GM18951 (cell line): ENCODE data around the gene GART.
"Not testable (repeated sequence)": the region's sequence is repeated elsewhere in the genome, so short reads cannot be mapped to it uniquely, and the experiment has no call there.

ENCODE experiments used
- POLR2A ChIP-seq: IDR thresholded peaks from 4 replicates; pipeline ENCODE4 v1.6.1; 2011; ENCODE audit warnings: mild to moderate bottlenecking; ENCODE audit not compliant: insufficient read length, insufficient read depth; ENCODE audit errors: extremely low read depth
- in situ Hi-C: fragments of 300-500 bp; cut with MboI; formaldehyde crosslinking; loops from one replicate; pipeline ENCODE4 v1.12.0; 2022; ENCODE audit warnings: low sequenced_read_pairs, mixed read lengths, inconsistent platforms; ENCODE audit not compliant: unreplicated experiment

Gene GART

DNA sequence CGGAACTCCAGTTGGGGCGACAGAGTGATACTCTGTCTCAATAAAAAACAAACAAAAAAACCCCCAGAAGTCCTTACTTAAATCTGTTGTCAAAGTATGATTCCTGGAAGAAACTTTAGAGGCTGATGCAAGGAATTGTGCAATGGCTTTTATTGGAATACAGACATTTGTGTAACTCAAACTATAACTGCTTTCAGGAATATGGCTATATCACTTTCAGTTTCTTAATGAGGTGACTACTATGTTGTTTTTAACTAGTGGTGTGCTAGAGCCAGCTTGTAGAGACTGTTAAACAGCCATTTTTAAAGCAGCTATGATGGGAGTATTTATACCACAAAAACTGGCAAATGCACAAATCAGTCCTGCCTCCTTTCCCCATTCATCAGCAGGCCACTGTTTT is 27.7 kb downstream of the GART start:
- no peak for TF ChIP-seq POLR2A
- in situ Hi-C loops: no loop called here

DNA sequence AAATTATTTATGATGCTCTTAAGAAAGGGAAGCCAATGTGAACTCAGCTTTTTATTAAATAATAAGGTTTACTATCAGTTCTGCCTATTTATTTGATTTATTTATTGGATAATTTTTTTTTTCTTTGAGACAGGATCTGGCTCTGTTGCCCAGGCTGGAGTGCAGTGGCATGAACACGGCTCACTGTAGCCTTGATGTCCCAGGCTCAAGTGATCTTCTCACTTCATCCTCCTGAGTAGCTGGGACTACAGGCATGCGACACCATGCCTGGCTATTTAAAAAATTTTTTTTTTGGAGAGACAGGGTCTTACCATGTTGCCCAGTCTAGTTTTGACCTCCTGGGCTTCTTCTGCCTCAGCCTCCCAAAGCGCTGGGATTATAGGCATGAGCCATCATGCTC is 29.4 kb downstream of the GART start:
- TF ChIP-seq POLR2A: no peak
- in situ Hi-C loops: no loop called here

GRCh38 chr21:33511639-33512038 is 30.3 kb downstream of the GART start:
- no peak for TF ChIP-seq POLR2A
- in situ Hi-C loops: no loop called here

GRCh38 chr21:33510826-33511225 is 31.1 kb downstream of the GART start:
- TF ChIP-seq POLR2A: no peak
- in situ Hi-C loops: no loop called here

DNA sequence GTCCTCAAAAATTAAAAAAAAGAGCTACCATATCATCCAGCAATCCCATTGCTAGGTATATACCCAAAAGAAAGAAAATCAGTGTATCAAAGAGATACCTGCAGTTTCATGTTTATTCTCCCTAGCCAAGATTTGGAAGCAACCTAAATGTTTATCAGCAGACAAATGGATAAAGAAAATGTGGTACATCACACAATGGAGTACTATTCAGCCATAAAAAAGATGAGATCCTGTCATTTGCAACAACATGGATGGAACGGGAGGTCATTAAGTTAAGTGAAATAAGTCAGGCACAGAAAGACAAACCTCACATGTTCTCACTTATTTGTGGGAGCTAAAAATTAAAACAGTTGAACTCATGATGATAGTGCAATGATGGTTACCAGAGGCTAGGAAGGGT is 34.9 kb downstream of the GART start:
- in situ Hi-C loops: not testable (repeated sequence)

- no peak for TF ChIP-seq POLR2A
- in situ Hi-C loops: no loop called here
These were observed 36.1 kb downstream of the GART start for GRCh38 chr21:33505833-33506232.

- in situ Hi-C loops: no loop called here
- TF ChIP-seq POLR2A: no peak
These were observed 45.6 kb downstream of the GART start for GRCh38 chr21:33496345-33496744.

GRCh38 chr21:33495743-33496142 is 46.2 kb downstream of the GART start:
- TF ChIP-seq POLR2A: no peak
- in situ Hi-C loops: no loop called here

DNA sequence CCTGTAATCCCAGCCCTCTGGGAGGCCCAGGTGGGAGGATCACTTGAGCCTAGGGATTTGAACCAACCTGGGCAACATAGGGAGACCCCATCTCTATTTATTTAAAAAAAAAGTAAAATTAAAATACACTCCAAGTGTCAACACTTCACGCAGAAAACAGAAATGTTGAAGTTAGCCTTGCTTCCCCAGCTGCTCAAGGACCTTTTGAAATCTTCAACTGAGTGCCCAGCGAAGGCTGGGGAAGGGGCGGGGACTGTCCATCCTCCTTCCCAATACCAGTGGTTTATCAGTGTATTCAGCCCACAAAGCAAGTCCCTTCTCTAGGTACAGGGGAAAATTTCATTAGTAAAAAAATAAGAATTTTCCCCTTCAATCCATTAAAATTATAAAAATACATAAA is 48.2 kb downstream of the GART start:
- in situ Hi-C loops: no loop called here
- TF ChIP-seq POLR2A: no peak

DNA sequence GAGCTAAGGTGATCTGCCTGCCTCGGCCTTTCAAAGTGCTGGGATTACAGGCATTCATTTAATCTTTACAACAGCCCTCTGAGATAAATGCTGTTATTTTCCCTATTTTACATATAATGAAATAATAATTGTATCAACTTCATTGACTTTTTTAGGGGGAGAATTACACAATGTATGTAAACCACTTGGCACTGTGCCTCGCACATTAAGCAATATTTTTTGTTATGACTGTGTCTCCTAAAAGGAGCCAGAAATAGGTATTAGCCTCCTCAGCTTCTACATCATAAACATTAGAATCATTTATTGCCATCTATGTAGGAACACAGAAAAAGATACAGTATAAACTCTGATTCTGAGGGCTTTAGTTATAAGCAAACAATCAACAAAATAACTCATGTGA is 49.3 kb downstream of the GART start:
- TF ChIP-seq POLR2A: no peak
- in situ Hi-C loops: no loop called here

DNA sequence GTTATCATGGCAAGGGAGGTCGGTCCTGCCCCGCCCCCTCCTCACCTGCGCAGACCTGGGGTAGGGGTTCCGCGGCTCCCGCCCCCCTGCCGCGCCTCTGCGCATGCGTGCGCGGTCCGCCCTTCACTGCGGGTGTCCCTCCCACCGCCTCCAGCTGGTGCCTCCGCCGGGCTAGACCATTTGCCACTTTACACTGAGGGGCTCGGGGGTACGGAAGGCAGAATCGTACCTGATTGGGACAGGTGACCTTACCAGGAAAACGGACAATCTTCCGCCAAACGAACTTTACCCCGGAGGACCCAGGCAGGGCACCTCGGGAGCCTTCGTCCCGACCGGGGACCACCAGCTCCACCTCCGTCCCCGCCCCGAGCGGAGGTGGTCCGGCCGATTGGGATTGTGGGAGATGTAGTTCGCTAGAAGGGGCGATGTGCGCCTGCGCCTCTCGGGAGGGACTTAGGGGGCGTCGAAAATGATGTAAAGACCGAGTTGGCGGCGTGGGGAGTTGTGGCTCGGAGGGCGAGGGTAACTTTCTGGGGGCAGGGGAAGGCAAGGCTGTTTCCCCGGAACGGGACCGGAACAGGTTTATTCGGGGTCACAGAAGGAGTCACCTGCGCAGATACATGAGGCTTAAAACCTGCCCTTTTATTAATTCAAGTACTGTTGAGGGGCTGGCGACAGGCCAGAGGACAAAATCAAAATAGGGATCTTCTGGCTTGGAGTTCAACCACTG is 50.4 kb downstream of the GART start, which contains the start of gene DNAJC28:
Gene DNAJC28, minus strand, starts transcription at position 344 of the 730 bp plus-strand sequence. CDS start 2,323 bp downstream, outside the sequence.
- in situ Hi-C loops: no loop called here
- peak; percentile 53 for TF ChIP-seq POLR2A

DNA sequence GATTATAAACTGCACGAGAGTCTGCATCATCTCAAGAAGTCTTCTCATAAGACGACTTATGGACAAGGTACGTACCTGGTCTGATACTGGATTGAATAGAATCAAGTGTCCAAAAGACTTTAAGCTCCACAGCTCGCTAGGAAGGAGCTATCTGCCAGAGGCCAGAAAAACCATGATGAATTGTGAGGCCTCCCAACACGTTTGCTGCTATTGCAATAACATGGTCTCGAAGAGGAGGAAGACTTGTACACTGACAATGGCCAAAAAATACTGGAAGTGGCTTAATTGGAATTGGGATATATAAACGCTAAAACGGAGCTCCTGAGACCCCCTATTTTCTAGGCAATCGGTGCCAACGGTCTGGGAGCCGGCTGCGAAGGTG is 50.9 kb downstream of the GART start:
- in situ Hi-C loops: no loop called here
- TF ChIP-seq POLR2A: no peak

- TF ChIP-seq POLR2A: no peak
- in situ Hi-C loops: no loop called here
These were observed 53.0 kb downstream of the GART start for GRCh38 chr21:33488936-33489335.

- TF ChIP-seq POLR2A: no peak
- in situ Hi-C loops: no loop called here
These were observed 53.9 kb downstream of the GART start for GRCh38 chr21:33487996-33488395.
